Measurements from ENCODE around the gene TRIM13.
"Not testable (repeated sequence)": the region's sequence is repeated elsewhere in the genome, so short reads cannot be mapped to it uniquely, and the experiment has no call there.

The TRIM13 gene

DNA sequence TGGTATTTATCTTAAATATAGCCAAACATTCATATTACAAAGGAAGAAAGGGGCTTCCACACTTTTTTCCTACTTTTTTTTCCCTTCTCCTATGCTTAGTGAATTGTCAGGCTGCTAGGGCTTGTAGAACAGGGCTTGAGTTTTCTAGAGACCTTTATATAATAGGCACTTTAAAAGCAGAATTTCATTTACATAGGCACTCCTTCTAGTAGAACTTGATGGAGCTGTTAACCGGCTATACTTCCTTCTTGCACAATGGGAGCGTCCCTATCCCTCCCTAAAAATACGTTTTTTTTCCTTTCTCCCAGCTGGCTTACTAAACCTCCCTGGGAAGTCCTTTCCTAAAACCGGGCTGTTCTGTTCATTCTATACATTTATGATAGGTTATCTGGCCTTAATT lies 1.1 kb downstream of the TRIM13 start:
- DNase-seq (ENCODE audit: low read depth) = no peak

DNA sequence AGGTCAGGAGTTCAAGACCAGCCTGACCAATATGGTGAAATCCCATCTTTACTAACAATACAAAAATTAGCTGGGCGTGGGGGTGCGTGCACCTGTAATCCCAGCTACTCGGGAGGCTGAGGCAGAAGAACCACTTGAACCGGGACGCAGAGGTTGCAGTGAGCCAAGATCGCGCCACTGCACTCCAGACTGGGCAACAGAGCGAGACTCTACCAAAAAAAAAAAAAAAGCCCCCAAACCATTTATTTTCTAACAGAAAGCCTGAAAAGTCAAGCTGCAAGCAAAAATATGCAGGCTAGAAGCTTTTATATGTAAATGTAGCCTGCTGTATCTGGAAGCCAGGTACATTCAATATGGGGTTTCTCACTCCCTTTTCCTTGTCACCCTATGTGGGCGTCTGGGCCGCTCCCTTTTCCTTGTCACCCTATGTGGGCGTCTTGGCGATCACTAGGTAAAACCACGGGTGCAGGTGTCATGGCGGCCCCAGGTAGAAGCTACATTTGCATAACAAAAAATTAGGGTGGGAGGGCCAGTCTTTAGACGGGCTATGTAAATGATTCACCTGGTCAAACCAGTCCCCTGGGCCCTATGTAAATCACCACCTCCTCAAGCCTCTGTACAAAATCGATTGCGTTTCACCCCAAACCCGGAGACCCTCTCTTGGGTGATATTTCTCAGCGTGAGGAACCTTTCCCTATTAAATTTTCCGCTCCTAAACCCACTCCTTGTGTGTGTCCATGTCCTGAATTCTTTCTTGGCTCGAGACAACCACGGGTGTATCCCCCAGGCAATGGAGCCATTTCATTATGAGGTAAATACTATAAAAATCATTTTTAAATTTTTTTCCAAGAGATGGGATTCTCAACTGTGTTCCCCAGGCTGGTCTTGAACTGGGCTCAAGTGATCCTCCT lies 2.1 kb downstream of the TRIM13 start:
- DNase-seq (ENCODE audit: low read depth) = no peak

GRCh38 chr13:50001287-50001686 lies 4.4 kb downstream of the TRIM13 start:
- DNase-seq (ENCODE audit: low read depth) = no peak

GRCh38 chr13:50006426-50007135 lies 9.7 kb downstream of the TRIM13 start:
- DNase-seq (ENCODE audit: low read depth) = no peak

GRCh38 chr13:50011461-50011860 lies 14.6 kb downstream of the TRIM13 start:
- DNase-seq (ENCODE audit: low read depth) = no peak

- DNase-seq (ENCODE audit: low read depth) = no peak
These were observed 15.7 kb downstream of the TRIM13 start for GRCh38 chr13:50012396-50013169.

GRCh38 chr13:50014386-50014785 lies 17.5 kb downstream of the TRIM13 start:
- no peak for DNase-seq (ENCODE audit: low read depth)

- no peak for DNase-seq (ENCODE audit: low read depth)
These were observed 18.4 kb downstream of the TRIM13 start, which contains the start of gene KCNRG for GRCh38 chr13:50015258-50015657. Gene KCNRG, plus strand, starts transcription at chr13:50015444. Its CDS starts 50 bp downstream, at chr13:50015494.

GRCh38 chr13:50015750-50016149 lies 18.9 kb downstream of the TRIM13 start:
- DNase-seq (ENCODE audit: low read depth) = no peak

- no peak for DNase-seq (ENCODE audit: low read depth)
These were observed 19.6 kb downstream of the TRIM13 start for GRCh38 chr13:50016444-50016843.

GRCh38 chr13:50017819-50018218 lies 21.0 kb downstream of the TRIM13 start:
- no peak for DNase-seq (ENCODE audit: low read depth)

GRCh38 chr13:50025436-50025835 lies 28.6 kb downstream of the TRIM13 start:
- DNase-seq (ENCODE audit: low read depth) = no peak

- DNase-seq (ENCODE audit: low read depth) = no peak
These were observed 30.1 kb downstream of the TRIM13 start for GRCh38 chr13:50026788-50027473.

- no peak for DNase-seq (ENCODE audit: low read depth)
These were observed 33.5 kb downstream of the TRIM13 start for GRCh38 chr13:50030315-50030714.

DNA sequence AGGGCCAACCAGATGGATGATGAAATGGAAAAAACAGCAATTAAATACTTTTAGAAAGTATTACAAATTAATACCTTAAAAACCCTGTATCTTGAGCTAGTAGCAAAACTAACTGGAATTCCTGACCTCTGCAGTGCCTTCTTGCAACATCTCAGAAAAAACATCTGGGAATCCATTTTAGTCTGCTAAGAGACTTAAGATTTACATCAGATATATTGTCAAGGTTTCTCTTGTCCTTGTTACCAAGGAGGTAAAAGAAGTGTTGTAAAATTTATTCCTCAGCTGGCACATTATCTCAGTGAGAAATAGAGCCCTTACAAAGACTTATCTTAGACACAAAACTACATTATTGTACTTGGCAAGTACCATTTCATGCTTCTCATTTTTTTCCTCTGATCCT lies 36.9 kb downstream of the TRIM13 start:
- no peak for DNase-seq (ENCODE audit: low read depth)

DNA sequence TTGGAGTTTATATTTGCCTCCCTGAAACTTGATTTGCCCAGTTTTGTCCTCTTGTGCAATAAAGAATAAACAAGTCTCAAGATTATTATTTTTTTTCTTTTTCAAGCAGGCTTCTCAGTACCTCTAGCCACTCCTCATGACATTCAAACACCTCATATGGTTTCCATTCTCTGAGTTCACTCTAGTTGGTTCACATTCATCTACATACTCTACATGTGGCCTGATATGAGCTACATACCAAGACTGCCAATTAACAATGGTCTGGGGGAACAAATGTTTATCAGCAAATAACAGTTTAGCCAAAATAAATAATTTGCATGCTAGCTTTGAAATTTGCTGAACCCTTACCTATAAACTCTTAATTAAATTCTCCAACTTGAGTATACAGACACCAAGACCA lies 40.9 kb downstream of the TRIM13 start:
- DNase-seq (ENCODE audit: low read depth) = no peak

- no peak for DNase-seq (ENCODE audit: low read depth)
These were observed 41.4 kb downstream of the TRIM13 start for GRCh38 chr13:50038266-50038665.

- no peak for DNase-seq (ENCODE audit: low read depth)
These were observed 55.6 kb downstream of the TRIM13 start for GRCh38 chr13:50052478-50052877.

GRCh38 chr13:50053844-50054243 lies 57.0 kb downstream of the TRIM13 start:
- DNase-seq (ENCODE audit: low read depth) = no peak

- no peak for DNase-seq (ENCODE audit: low read depth)
These were observed 58.6 kb downstream of the TRIM13 start for GRCh38 chr13:50055454-50055853.

GRCh38 chr13:50060718-50061117 lies 63.9 kb downstream of the TRIM13 start:
- DNase-seq (ENCODE audit: low read depth) = no peak

DNA sequence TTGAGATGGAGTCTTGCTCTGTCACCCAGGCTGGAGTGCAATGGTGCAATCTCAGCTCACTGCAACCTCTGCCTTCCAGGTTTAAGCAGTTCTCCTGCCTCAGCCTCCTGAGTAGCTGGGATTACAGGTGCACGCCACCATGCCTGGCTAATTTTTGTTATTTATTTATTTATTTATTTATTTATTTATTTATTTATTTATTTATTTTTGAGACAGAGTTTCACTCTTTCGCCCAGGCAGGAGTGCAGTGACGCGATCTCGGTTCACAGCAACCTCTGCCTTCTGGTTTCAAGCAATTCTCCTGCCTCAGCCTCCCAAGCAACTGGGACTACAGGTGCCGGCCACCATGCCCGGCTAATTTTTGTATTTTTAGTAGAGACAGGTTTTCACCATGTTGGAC lies 65.5 kb downstream of the TRIM13 start:
- not testable (repeated sequence) for DNase-seq (ENCODE audit: low read depth)

Data from stimulated activated CD4-positive, alpha-beta T cell treated with anti-CD3 and anti-CD28 coated beads, Interleukin-2, amount 100 ng/mL, for 4 hours (primary cell).